ENCODE data around the gene TRAF1. TPM values are rescaled to one million over a fixed set of nuclear protein-coding genes. Genes with fewer than 3 reads are reported as not detected.

TRAF1 gene
- total RNA-seq, 1 experiment from 2014 or later = 1.4 TPM

DNA sequence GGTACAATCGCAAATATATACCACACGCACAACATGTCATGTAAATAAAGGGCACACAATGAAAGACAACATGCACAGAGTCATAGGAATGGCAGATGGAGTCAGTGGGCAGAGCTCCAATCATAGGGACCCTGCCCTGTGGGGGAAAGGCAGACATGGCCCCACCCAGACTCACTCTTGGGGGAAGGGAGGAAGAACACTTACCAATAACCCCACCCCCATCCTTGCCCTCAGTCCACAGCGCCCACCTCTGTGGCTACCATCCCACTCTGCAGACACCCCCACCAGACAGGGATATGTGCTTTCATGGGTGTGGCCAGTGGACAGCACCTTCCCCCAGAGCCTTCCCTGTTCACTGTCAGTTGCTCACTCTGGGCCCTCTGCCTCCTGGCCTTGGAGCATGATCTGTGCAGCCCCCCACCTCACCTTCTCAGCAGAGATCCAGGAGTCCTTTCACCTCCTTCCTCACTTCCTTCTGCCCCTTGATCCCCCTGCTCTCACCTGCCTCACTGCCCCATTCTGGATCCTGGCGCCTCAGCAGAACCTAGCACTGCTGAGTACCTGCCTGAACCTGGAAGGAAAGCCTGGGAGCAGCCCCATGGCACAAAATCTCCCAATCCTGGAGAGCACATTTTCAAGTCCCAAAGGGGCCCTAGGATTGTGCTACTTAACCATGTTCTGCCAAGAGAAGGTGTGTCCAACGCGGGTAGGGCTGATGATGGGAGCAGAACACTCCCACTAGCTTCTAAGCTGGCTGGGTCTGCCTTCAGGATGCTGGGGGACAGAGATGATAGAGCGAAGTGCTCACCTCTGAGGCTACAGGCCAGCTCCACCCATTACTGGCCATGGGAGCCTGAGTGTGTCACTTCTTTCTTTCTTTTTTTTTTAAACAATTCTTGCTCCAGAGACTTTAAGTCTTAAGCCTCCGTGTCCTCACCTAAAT lies 48.1 kb downstream of the TRAF1 start:
- H3K27me3 Mint-ChIP-seq (ENCODE audit: low read depth) = peaks cover 8% of the 10 kb centered on the region
- Histone ChIP-seq H2BK120ac (ENCODE audit: low read depth, low read length, poor library complexity, severe bottlenecking) (no peak overlapping the region), H3K4me2 (ENCODE audit: insufficient read depth, insufficient read length, low read length) (no peak overlapping the region), H3K27ac (ENCODE audit: insufficient read length, low read depth, low read length) (no peak overlapping the region), H3K23me2 (ENCODE audit: insufficient read length, low read depth, low read length, poor library complexity, severe bottlenecking) (peaks cover 5% of the 10 kb centered on the region), H2BK15ac (ENCODE audit: low read depth, low read length) (no peak overlapping the region), H2AFZ (ENCODE audit: low read length) (no peak overlapping the region), H2BK12ac (ENCODE audit: insufficient read length, low read depth, low read length) (no peak overlapping the region), H3K9me3 (ENCODE audit: control insufficient read depth, low read depth, low read length) (no peaks in the 10 kb centered on the region), H2BK20ac (ENCODE audit: low read depth, low read length, poor library complexity, severe bottlenecking) (no peak overlapping the region), H3K4ac (ENCODE audit: low read depth, low read length) (no peak overlapping the region), H3K9ac (ENCODE audit: extremely low read depth, insufficient read length, low read length) (no peak overlapping the region), H4K8ac (replicated peaks; ENCODE audit: insufficient read length, low read depth, low read length) (no peak overlapping the region), H4K5ac (ENCODE audit: insufficient read length, low read depth, low read length) (no peak overlapping the region), H2BK5ac (ENCODE audit: insufficient read length, low read length) (no peak overlapping the region), H3K79me2 (ENCODE audit: insufficient read depth, low read length) (no peaks in the 10 kb centered on the region), H3K23ac (ENCODE audit: insufficient read length, low read depth, low read length) (no peak overlapping the region), H3K18ac (ENCODE audit: insufficient read length, low read depth, low read length) (no peak overlapping the region), H3K79me1 (ENCODE audit: insufficient read depth, low read depth, low read length, poor library complexity, severe bottlenecking) (no peaks in the 10 kb centered on the region), H3K4me1 (ENCODE audit: insufficient read depth, low read length) (peaks cover 6% of the 10 kb centered on the region), H2AK5ac (ENCODE audit: insufficient read length, low read length) (no peak overlapping the region), H3K27me3 (ENCODE audit: insufficient read depth, low read length) (peaks cover 2% of the 10 kb centered on the region; the same call in 1 of the 2 replicates), H4K91ac (ENCODE audit: insufficient read length, low read depth, low read length) (no peak overlapping the region), H3K14ac (ENCODE audit: insufficient read depth, low read length) (no peak overlapping the region), H4K20me1 (ENCODE audit: control insufficient read depth, insufficient read depth, insufficient read length) (peaks cover 3% of the 10 kb centered on the region), H3T11ph (ENCODE audit: low read length) (no peak overlapping the region), H3K56ac (ENCODE audit: insufficient read length, low read depth, low read length) (no peak overlapping the region)
- peaks cover 0 to 13% (median 9%) of the 10 kb centered on the region in 3 experiments; a peak in 3 of 7 replicates for H3K36me3 Mint-ChIP-seq (ENCODE audit: insufficient read depth in 1 of 3, low read depth in 3 of 3)
- H3K4me3 Mint-ChIP-seq = peak overlapping the region; percentile 80 to 85; a peak in 4 of 5 replicates
- no CpG with 5 or more reads among the region's 8 CpGs for WGBS (ENCODE audit: extremely low coverage, insufficient read length, low lambda C conversion rate)
- no peaks in the 10 kb centered on the region for H3K9me3 Mint-ChIP-seq
- H3K4me1 Mint-ChIP-seq = peaks cover 45% of the 10 kb centered on the region in 2 experiments
- no peak for DNase-seq
- H3K27ac Mint-ChIP-seq = 0 out of 7 replicates have a peak overlapping the region, but pooled peaks of 1 of the 3 experiments have one; percentile 2
- TF ChIP-seq, protein P1, sequence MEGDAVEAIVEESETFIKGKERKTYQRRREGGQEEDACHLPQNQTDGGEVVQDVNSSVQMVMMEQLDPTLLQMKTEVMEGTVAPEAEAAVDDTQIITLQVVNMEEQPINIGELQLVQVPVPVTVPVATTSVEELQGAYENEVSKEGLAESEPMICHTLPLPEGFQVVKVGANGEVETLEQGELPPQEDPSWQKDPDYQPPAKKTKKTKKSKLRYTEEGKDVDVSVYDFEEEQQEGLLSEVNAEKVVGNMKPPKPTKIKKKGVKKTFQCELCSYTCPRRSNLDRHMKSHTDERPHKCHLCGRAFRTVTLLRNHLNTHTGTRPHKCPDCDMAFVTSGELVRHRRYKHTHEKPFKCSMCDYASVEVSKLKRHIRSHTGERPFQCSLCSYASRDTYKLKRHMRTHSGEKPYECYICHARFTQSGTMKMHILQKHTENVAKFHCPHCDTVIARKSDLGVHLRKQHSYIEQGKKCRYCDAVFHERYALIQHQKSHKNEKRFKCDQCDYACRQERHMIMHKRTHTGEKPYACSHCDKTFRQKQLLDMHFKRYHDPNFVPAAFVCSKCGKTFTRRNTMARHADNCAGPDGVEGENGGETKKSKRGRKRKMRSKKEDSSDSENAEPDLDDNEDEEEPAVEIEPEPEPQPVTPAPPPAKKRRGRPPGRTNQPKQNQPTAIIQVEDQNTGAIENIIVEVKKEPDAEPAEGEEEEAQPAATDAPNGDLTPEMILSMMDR (conservative IDR thresholded peaks at IDR 0.05) = no peak
